HG02981 (cell line): ENCODE measurements around the gene JAG2.

ENCODE experiments used
- ATAC-seq: cut with Tn5 transposase; IDR thresholded peaks from one replicate; pipeline ENCODE4 v1.9.1; 2021; ENCODE audit warnings: mild to moderate bottlenecking, moderate library complexity; ENCODE audit not compliant: unreplicated experiment

The JAG2 gene

GRCh38 chr14:105168496-105168978 is at the start of gene JAG2:
TSS of gene JAG2 (minus strand) at chr14:105168776. CDS start at chr14:105168420, 356 bp downstream.
- no peak for ATAC-seq

DNA sequence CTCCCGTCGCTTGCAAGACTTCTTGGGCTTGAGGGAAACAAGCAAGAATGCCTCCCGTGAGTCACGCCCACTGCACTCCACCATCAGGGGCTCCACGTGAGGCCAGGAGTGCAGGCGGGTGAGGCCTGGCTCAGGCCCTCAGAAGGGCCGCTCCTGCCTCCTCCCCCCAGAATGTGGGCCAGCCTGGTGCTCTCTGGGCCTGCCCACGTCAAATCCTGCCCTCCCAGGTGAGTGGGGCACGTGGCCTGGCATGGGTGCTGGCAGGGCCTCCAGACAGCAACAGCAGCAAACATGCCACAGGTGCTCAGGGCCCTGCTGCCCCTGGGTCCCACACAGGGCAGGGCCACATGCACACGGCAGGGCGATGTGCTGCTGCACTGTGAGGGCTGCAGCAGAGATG is 49.2 kb upstream of the JAG2 start:
- no peak for ATAC-seq

DNA sequence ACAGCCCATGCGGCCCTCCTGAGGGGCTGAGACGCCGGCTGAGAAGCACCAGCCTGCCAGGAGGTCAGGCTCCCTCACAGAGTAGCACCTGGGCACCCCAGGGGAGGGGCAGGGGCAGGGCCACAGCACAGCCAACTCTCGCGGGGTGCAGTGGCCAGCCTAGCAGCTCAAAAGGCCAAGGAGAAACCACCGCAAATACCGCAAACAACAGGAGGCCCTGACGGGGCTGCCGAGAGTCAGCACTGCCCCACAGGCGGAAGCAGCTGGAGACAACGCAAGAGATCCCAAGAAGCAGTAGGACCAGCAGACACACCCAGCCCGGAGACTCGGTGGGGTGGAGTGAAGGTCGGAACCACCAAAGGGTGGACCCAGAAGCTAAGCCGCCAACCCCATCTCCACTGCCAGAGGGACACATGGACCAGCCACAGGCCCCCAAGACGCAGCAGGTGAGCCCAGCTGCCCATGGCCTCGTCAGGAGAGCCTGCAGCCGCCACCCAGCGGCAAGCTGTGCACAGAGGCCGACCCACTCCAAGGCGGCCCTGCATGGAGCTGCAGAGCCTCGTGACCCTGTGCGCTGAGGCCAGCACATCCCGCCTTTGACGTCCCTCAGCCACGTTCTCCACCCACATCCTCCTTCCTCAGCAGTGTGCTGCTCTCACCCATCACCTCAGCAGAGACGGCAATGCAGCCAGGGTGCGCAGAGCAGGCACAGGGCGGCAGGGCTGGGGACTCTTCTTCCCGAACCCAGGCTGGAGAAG is 48.1 kb upstream of the JAG2 start:
- no peak for ATAC-seq

DNA sequence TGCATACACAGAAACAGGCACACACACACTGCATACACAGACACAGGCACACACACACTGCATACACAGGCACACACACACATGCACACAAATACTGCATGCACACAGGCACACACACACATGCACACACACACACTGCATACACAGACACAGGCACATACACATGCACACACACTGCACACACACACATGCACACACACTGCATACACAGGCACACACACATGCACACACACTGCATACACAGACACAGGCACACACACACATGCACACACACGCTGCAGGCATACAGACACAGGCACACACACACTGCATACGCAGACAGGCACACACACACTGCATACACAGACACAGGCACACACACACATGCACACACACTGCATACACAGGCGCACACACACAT is 47.0 kb upstream of the JAG2 start:
- no peak for ATAC-seq

DNA sequence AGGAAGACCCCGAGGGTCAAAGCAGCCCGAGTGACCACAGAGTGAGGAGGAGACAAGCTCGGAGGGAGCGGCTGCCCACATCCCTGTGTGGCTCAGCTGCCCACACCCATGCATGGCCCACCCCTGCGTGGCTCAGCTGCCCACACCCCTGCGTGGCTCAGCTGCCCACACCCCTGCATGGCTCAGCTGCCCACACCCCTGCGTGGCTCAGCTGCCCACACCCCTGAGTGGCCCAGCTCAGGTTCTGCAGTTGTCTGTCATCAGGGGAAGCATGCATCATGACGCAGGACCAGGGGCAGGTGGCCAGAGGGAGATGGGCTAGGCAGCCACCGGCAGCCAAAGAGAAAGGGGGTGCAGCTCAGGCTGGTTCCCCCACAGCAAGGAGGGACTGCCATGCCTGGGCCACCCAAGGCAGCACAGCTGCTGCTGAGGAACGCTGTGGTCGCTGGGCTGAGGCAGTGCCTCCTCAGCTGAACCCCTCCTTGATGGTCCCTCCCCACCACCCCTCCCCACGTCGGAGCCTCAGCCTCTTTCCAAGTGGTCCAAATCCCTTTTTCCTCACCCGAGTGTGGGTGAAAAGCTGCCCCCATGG is 45.8 kb upstream of the JAG2 start:
- no peak for ATAC-seq

DNA sequence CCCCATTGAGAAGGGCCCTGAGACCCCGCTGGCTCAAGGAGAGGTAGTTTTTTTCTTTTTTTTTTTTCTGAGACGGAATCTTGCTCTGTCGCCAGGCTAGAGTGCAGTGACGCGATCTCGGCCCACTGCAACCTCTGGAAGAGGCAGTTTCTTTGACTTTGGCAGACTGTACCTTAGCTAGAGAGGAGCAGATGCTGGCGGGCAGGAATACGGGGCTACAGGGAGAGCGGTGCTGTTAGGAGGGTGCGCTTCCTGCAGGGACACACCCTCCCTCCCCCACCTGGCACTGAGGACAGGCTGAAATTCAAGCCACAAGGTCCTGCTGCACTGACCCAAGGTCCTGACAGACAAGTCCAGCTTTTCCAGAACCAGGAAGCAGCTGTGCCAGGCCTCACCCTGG is 44.8 kb upstream of the JAG2 start:
- ATAC-seq, result no peak

- no peak for ATAC-seq
Measured at GRCh38 chr14:105212541-105213300, 44.1 kb upstream of the JAG2 start.

DNA sequence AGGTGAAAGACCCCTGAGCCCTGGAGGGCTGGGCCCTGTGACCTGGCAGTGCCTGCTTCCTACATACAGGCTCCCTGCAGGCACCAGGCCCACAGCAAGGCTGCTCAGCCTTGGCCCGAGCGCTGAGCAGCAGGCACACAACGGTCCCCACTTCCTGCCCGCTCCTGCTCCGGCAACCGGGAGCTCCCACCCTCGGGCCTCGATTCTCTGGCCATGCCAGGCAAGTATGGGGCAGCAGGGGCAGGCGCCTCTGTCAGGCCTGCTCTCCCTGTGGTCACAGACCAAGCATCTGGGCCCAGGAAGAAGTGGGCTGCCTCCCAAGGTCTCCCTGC is 43.1 kb upstream of the JAG2 start:
- no peak for ATAC-seq

GRCh38 chr14:105211086-105211757 is 42.6 kb upstream of the JAG2 start:
- ATAC-seq, result no peak

- ATAC-seq, result no peak
Measured at GRCh38 chr14:105210266-105211025, 41.9 kb upstream of the JAG2 start.

- no peak for ATAC-seq
Measured at GRCh38 chr14:105209646-105210045, 41.1 kb upstream of the JAG2 start.

DNA sequence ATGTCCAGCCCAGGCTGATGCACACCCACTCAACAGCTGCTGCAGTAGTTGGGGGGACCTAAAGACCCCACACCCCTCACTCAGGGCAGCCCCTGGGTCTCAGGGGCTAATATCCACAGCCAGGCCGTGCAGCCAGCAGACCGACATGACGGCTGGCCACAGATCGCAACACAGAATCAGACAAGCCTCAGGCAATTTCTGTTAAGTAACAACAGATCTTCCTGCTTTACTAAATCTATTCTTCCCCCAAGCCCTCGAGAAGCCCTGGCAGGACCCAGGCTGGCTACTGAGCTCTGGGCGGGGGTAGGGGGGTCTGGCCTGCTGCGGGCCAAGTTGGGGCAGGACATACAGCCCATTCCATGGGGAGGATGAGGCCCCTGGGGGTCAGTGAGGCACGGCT is 40.5 kb upstream of the JAG2 start:
- no peak for ATAC-seq

DNA sequence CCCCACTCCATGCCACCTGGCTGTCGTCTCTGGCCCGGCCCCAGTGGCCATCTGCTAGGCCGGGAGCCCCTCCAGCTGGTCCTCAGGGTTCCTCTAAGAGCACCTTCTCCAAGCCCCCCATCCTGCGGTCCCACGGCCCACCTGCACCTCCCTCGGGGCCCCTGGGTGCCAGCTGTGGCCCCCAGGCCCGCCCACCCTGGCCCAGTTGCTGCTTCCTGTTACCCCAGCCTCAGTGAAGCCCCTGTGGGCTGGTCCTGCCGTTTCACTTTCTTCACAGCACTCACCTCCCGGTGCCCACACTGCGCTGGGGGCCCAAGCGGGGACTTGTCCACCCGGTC is 40.1 kb upstream of the JAG2 start:
- no peak for ATAC-seq

- no peak for ATAC-seq
Measured at GRCh38 chr14:105207996-105208737, 39.6 kb upstream of the JAG2 start.

GRCh38 chr14:105207460-105207901 is 38.9 kb upstream of the JAG2 start:
- no peak for ATAC-seq

DNA sequence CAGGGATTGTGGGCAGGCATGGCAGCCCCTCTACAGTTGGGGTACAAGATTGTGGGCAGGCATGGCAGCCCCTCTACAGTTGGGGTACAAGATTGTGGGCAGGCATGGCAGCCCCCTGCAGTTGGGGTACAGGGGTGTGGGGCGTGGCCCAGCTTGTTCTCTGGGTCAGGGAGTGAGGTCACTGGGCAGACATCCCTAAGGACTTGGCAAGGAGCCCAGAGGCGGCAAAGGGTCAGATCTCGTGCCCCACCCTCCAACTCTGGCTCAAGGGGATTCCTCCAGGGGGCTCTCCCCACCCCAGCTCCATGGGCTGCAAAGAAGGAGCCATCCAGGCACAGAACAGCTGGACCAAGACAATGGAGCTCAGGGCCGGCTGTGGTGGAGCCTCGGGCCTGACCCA is 38.3 kb upstream of the JAG2 start:
- ATAC-seq, result no peak

GRCh38 chr14:105205673-105206208 is 37.2 kb upstream of the JAG2 start:
- no peak for ATAC-seq

DNA sequence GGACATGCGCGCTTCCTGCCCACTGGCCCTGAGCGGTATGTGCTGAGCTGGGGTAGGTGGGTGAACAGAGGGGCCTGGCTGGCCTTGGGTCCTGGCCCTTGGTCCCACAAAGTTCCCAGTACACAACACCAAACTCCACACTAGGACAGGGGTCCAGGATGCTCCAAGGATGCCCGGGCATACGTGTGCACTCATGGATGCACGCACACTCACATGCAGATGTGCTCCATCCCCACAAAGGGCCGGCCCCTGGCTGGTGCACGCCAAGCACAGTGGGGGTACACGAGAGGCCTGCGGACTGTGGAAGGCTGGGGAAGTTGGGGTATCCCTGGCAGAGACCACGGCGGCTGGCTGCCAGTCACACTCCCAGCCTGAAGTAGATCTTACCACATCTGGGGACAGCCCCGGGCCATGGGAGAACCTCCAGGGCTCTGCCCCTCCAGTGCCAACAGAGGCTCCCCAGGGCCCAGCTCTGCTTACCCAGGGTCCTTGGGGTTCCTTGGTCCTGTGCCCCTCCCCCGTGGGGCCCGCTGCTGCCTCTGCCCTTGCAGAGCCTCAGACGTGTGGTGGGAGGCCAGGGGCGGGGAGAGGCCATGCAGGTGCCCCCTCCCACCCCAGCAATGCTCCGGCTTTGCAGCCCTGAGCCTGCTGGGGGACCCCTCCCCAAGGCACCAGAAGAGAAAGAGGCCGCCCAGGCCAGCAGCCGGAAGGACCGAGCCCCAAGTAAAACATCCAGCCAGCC is 36.5 kb upstream of the JAG2 start:
- no peak for ATAC-seq
